Trophoblast cell (in vitro differentiated cells and primary cell): ENCODE results near the gene DCP1B.
"Not testable (repeated sequence)": the region's sequence is repeated elsewhere in the genome, so short reads cannot be mapped to it uniquely, and the experiment has no call there.

Source experiments
- DNase-seq, 2 donors: peaks; one replicate each; pipeline ENCODE4 v3.0.0-alpha.2; 2016
- H2AFZ ChIP-seq: 2 replicates; pipeline ENCODE4 v1.6.1; 2013; ENCODE audit warnings: low read length, moderate library complexity, mild to moderate bottlenecking; ENCODE audit not compliant: insufficient read depth, poor library complexity
- H2AK5ac ChIP-seq: 2 replicates; pipeline ENCODE4 v1.6.1; 2013; ENCODE audit warnings: mild to moderate bottlenecking, low read length
- H2BK120ac ChIP-seq: 2 replicates; pipeline ENCODE4 v1.6.1; 2013; ENCODE audit warnings: low read length, mild to moderate bottlenecking, moderate library complexity; ENCODE audit not compliant: insufficient read depth, poor library complexity
- H2BK12ac ChIP-seq: 2 replicates; pipeline ENCODE4 v1.6.1; 2013; ENCODE audit warnings: mild to moderate bottlenecking, low read length, moderate library complexity
- H2BK5ac ChIP-seq: 2 replicates; pipeline ENCODE4 v1.6.1; 2013; ENCODE audit warnings: low read length, low read depth, moderate library complexity, mild to moderate bottlenecking; ENCODE audit not compliant: poor library complexity
- H3K14ac ChIP-seq: 2 replicates; pipeline ENCODE4 v1.6.1; 2013; ENCODE audit warnings: mild to moderate bottlenecking, low read length
- H3K18ac ChIP-seq: 2 replicates; pipeline ENCODE4 v1.6.1; 2013; ENCODE audit warnings: mild to moderate bottlenecking, low read length
- H3K23ac ChIP-seq: 2 replicates; pipeline ENCODE4 v1.6.1; 2013; ENCODE audit warnings: low read length
- H3K27ac ChIP-seq: 2 replicates; pipeline ENCODE4 v1.5.1; 2013; ENCODE audit warnings: low read depth, mild to moderate bottlenecking, inconsistent platforms, low read length, moderate library complexity
- H3K27me3 ChIP-seq: 2 replicates; pipeline ENCODE4 v1.6.1; 2013; ENCODE audit warnings: inconsistent platforms, mild to moderate bottlenecking, low read length, moderate library complexity; ENCODE audit not compliant: insufficient read depth
- H3K36me3 ChIP-seq, 2 experiments: 1 replicate in 1 of 2; 2 replicates in 1 of 2; pipeline ENCODE4 v1.6.1; 2013; ENCODE audit warnings: low read length in 2 of 2, mild to moderate bottlenecking in 2 of 2, moderate library complexity in 1 of 2; ENCODE audit not compliant: insufficient read depth in 2 of 2, control insufficient read depth in 1 of 2
- H3K4ac ChIP-seq: 2 replicates; pipeline ENCODE4 v1.6.1; 2013; ENCODE audit warnings: low read depth, mild to moderate bottlenecking, low read length, moderate library complexity
- H3K4me1 ChIP-seq, 2 experiments: 1 replicate in 1 of 2; 2 replicates in 1 of 2; pipeline ENCODE4 v1.6.1; 2013; ENCODE audit warnings: low read length in 2 of 2, mild to moderate bottlenecking in 2 of 2, moderate library complexity in 1 of 2; ENCODE audit not compliant: insufficient read depth in 2 of 2, control insufficient read depth in 1 of 2
- H3K4me2 ChIP-seq: 2 replicates; pipeline ENCODE4 v1.6.1; 2013; ENCODE audit warnings: inconsistent platforms, mild to moderate bottlenecking, low read length, moderate library complexity
- H3K4me3 ChIP-seq: 2 replicates; pipeline ENCODE4 v1.5.1; 2013; ENCODE audit warnings: mild to moderate bottlenecking, low read depth, low read length, inconsistent platforms
- H3K79me1 ChIP-seq: one replicate; pipeline ENCODE4 v1.6.1; 2013; ENCODE audit warnings: low read length
- H3K79me2 ChIP-seq: 2 replicates; pipeline ENCODE4 v1.6.1; 2013; ENCODE audit warnings: low read length, mild to moderate bottlenecking; ENCODE audit not compliant: control insufficient read depth, insufficient read depth, poor library complexity
- H3K9ac ChIP-seq: 2 replicates; pipeline ENCODE4 v1.6.1; 2013; ENCODE audit warnings: mild to moderate bottlenecking, low read length
- H3K9me3 ChIP-seq: 2 replicates; pipeline ENCODE4 v1.6.1; 2013; ENCODE audit warnings: low read depth, mild to moderate bottlenecking, control low read depth, inconsistent platforms, low read length; ENCODE audit not compliant: insufficient read depth
- H4K12ac ChIP-seq: 2 replicates; pipeline ENCODE4 v1.6.1; 2013; ENCODE audit warnings: low read depth, mild to moderate bottlenecking, low read length, moderate library complexity
- H4K8ac ChIP-seq: 2 replicates; pipeline ENCODE4 v1.6.1; 2013; ENCODE audit warnings: low read depth, mild to moderate bottlenecking, low read length, moderate library complexity
- H4K91ac ChIP-seq: one replicate; pipeline ENCODE4 v1.6.1; 2013; ENCODE audit warnings: low read depth, mild to moderate bottlenecking, low read length, moderate library complexity
- WGBS: extraction: QIAGEN DNeasy Blood & Tissue Kit; methylation state at CpG from one replicate; pipeline ENCODE4 v1.1.7; 2013; ENCODE audit warnings: missing lambda C conversion rate; ENCODE audit not compliant: insufficient read length, insufficient coverage; ENCODE audit errors: extremely low coverage; 5-methylcytosine and 5-hydroxymethylcytosine counted together

Gene DCP1B

DNA sequence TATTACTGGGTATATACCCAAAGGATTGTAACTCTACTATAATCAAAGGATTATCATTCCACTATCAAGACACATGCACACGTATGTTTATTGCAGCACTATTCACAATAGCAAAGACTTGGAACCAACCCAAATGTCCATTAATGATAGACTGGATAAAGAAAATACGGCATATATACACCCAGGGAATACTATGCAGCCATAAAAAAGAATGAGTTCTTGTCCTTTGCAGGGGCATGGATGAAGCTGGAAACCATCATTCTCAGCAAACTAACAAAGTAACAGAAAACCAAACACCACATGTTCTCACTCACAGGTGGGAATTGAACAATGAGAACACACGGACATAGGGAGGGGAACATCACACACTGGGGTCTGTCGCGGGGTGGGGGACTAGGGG, 58.8 kb downstream of the DCP1B start:
- H3K4ac ChIP-seq, H2AK5ac ChIP-seq, H3K23ac ChIP-seq, H4K12ac ChIP-seq, H2AFZ ChIP-seq, H3K4me3 ChIP-seq, H2BK120ac ChIP-seq, H3K4me2 ChIP-seq, H2BK12ac ChIP-seq, H3K4me1 ChIP-seq, H4K91ac ChIP-seq, DNase-seq, H2BK5ac ChIP-seq, H3K79me2 ChIP-seq, H3K27me3 ChIP-seq, H4K8ac ChIP-seq, H3K79me1 ChIP-seq, H3K14ac ChIP-seq, H3K27ac ChIP-seq, H3K9me3 ChIP-seq, H3K18ac ChIP-seq, H3K9ac ChIP-seq: not testable (repeated sequence)
- peaks cover 8 to 13% of the 10 kb centered on the region in 2 experiments for H3K36me3 ChIP-seq
- WGBS = no CpG with 5 or more reads among the region's 5 CpGs

- H2AFZ ChIP-seq = no peak overlapping the region
- H3K4ac ChIP-seq = no peak overlapping the region
- no peak overlapping the region for H2BK12ac ChIP-seq
- DNase-seq = peak; percentile 79 to 95
- H3K9ac ChIP-seq = no peak overlapping the region
- H4K8ac ChIP-seq = no peak overlapping the region
- no peaks in the 10 kb centered on the region for H3K79me2 ChIP-seq
- H4K12ac ChIP-seq = no peak overlapping the region
- no peak overlapping the region for H3K27ac ChIP-seq
- H3K9me3 ChIP-seq = no peaks in the 10 kb centered on the region
- no peaks in the 10 kb centered on the region for H3K4me1 ChIP-seq
- H2BK120ac ChIP-seq = no peak overlapping the region
- no peak overlapping the region for H4K91ac ChIP-seq
- no peak overlapping the region for H3K14ac ChIP-seq
- no peaks in the 10 kb centered on the region for H3K79me1 ChIP-seq
- no peak overlapping the region for H3K18ac ChIP-seq
- H3K4me2 ChIP-seq = no peak overlapping the region
- no peak overlapping the region for H3K4me3 ChIP-seq
- H2BK5ac ChIP-seq = no peak overlapping the region
- H2AK5ac ChIP-seq = no peak overlapping the region
- no peak overlapping the region for H3K23ac ChIP-seq
- H3K27me3 ChIP-seq = no peaks in the 10 kb centered on the region
- no CpG with 5 or more reads among the region's 16 CpGs for WGBS
- peaks cover 0 to 6% of the 10 kb centered on the region in 2 experiments for H3K36me3 ChIP-seq
These were observed 64.3 kb downstream of the DCP1B start for GRCh38 chr12:1939801-1940607.

DNA sequence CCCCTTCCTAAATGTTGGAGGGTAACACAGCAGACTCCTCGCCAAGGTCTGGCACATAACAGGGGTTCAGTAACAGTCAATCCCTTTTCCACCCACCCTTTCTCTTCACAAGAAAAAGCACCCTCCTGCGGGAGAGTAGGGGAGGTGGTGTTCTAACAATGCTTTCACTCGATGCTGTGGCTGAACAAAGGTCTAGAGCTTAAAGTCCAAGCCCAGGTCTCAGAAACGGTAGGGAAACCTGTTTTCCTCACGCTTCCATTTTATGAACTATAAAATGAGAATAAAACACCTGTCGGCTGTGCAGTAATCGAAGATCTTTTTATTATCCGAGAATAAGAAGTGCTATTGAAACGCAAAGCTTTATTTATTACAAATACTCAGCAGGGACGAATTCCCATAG, 64.9 kb downstream of the DCP1B start:
- Histone ChIP-seq H2BK120ac (no peak overlapping the region), H3K9ac (no peak overlapping the region), H3K27me3 (no peaks in the 10 kb centered on the region), H3K27ac (no peak overlapping the region), H3K79me1 (no peaks in the 10 kb centered on the region), H3K18ac (no peak overlapping the region), H2AFZ (no peak overlapping the region), H2AK5ac (no peak overlapping the region), H3K4me2 (no peak overlapping the region), H3K4me1 (no peaks in the 10 kb centered on the region), H3K23ac (no peak overlapping the region), H2BK12ac (no peak overlapping the region), H3K79me2 (no peaks in the 10 kb centered on the region), H2BK5ac (no peak overlapping the region), H3K14ac (no peak overlapping the region), H3K36me3 (peaks cover 0 to 6% of the 10 kb centered on the region in 2 experiments), H4K8ac (no peak overlapping the region), H3K4me3 (no peak overlapping the region), H4K12ac (no peak overlapping the region), H3K4ac (no peak overlapping the region), H4K91ac (no peak overlapping the region), H3K9me3 (no peaks in the 10 kb centered on the region)
- DNase-seq = no peak
- WGBS = no CpG with 5 or more reads among the region's 10 CpGs

GRCh38 chr12:1937481-1938224, 66.6 kb downstream of the DCP1B start:
- Histone ChIP-seq H4K8ac (no peak overlapping the region), H3K79me2 (no peaks in the 10 kb centered on the region), H3K27ac (no peak overlapping the region), H4K91ac (no peak overlapping the region), H3K27me3 (no peaks in the 10 kb centered on the region), H2BK5ac (no peak overlapping the region), H3K4ac (no peak overlapping the region), H3K4me1 (no peaks in the 10 kb centered on the region), H3K14ac (no peak overlapping the region), H3K36me3 (peaks cover 0 to 6% of the 10 kb centered on the region in 2 experiments), H3K79me1 (no peaks in the 10 kb centered on the region), H3K9me3 (no peaks in the 10 kb centered on the region), H2BK12ac (no peak overlapping the region), H3K23ac (no peak overlapping the region), H2BK120ac (no peak overlapping the region), H3K9ac (no peak overlapping the region), H3K18ac (no peak overlapping the region), H2AK5ac (no peak overlapping the region), H3K4me2 (no peak overlapping the region), H2AFZ (no peak overlapping the region), H4K12ac (no peak overlapping the region), H3K4me3 (no peak overlapping the region)
- no CpG with 5 or more reads among the region's 12 CpGs for WGBS
- DNase-seq = no peak
